ENCODE data around the gene TBC1D22A. TPM values are rescaled to one million over a fixed set of nuclear protein-coding genes. Genes with fewer than 3 reads are reported as not detected.

The TBC1D22A gene
- total and polyA plus RNA-seq, 10 of the 15 experiments (the other 5 are each of a cell fraction or from before 2014, with no cell fraction given), result 0.63 to 44.7 (median 27.4) TPM

- TF ChIP-seq ETV6 (conservative IDR thresholded peaks at IDR 0.05 in 1 of 2, IDR thresholded peaks at IDR 0.05 in 1 of 2; ENCODE audit: borderline replicate concordance in 1 of 2, low read depth in 1 of 2), result peak in 1 of 2 experiments; percentile 24; a peak in 1 of 4 replicates
- TF ChIP-seq CBX3 (IDR thresholded peaks at IDR 0.05; ENCODE audit: borderline replicate concordance, low read depth), result no peak
- peak; percentile 94 for TF ChIP-seq IRF4 (IDR thresholded peaks at IDR 0.05; ENCODE audit: low read depth, low read length)
- no peak for TF ChIP-seq GABPA (IDR thresholded peaks at IDR 0.05; ENCODE audit: low read depth)
- TF ChIP-seq HCFC1 (IDR thresholded peaks at IDR 0.05; ENCODE audit: low read length), result no peak
- peak in 1 of 2 experiments; percentile 79; a peak in 1 of 4 replicates for TF ChIP-seq CEBPB (IDR thresholded peaks at IDR 0.05; ENCODE audit: borderline replicate concordance in 1 of 2, low read depth in 2 of 2, low read length in 2 of 2)
- peak; percentile 91 for TF ChIP-seq TBL1XR1 (IDR thresholded peaks at IDR 0.05; ENCODE audit: low read depth, low read length)
- no peak for TF ChIP-seq ZNF384 (IDR thresholded peaks at IDR 0.05; ENCODE audit: borderline replicate concordance, low read depth, low read length)
- peak; percentile 98 for TF ChIP-seq PAX5 (IDR thresholded peaks at IDR 0.05; ENCODE audit: borderline replicate concordance, low read depth, low read length)
- no peak for TF ChIP-seq CEBPZ (IDR thresholded peaks at IDR 0.05; ENCODE audit: low read depth, low read length)
- TF ChIP-seq TCF12 (IDR thresholded peaks at IDR 0.05; ENCODE audit: low read depth, low read length), result peak; percentile 75
- no peak for TF ChIP-seq ZNF592 (IDR thresholded peaks at IDR 0.05)
- peak; percentile 90; the same call in 2 of the 3 replicates for TF ChIP-seq POU2F2 (IDR thresholded peaks at IDR 0.05; ENCODE audit: borderline replicate concordance, low read depth, low read length)
- no peak for TF ChIP-seq HDAC6 (IDR thresholded peaks at IDR 0.05; ENCODE audit: unreplicated experiment)
- peak in 1 of 2 experiments; percentile 47; a peak in 1 of 3 replicates for TF ChIP-seq EGR1 (IDR thresholded peaks at IDR 0.05; ENCODE audit: borderline replicate concordance in 1 of 2, low read depth in 2 of 2, low read length in 2 of 2)
- peak; percentile 94 for TF ChIP-seq DPF2 (IDR thresholded peaks at IDR 0.05)
- no peak for TF ChIP-seq MAX (IDR thresholded peaks at IDR 0.05; ENCODE audit: low read depth, low read length)
- TF ChIP-seq KAT2A (conservative IDR thresholded peaks at IDR 0.05; ENCODE audit: control insufficient read depth, low read depth, low read length), result no peak
- TF ChIP-seq STAT3 (IDR thresholded peaks at IDR 0.05; ENCODE audit: low read depth, low read length), result no peak
- no peak for TF ChIP-seq NRF1 (conservative IDR thresholded peaks at IDR 0.05; ENCODE audit: low read depth, low read length)
- no peak for TF ChIP-seq SREBF2 (IDR thresholded peaks at IDR 0.05; ENCODE audit: low read length)
These were observed 207.0 kb downstream of the TBC1D22A start (continued) for GRCh38 chr22:46969491-46969890.

Measured in GM12878 (cell line).